ENCODE results near the gene ITGA7.
A peak's percentile ranks its signal among the peaks of the same experiment; 100 is the strongest.

Gene ITGA7

GRCh38 chr12:55693323-55694187, 14.1 kb downstream of the ITGA7 start:
- Mint-ChIP-seq H3K27ac (no peak overlapping the region), H3K36me3 (ENCODE audit: low read depth) (no peaks in the 10 kb centered on the region), H3K27me3 (ENCODE audit: low read depth, poor library complexity) (no peaks in the 10 kb centered on the region), H3K9me3 (no peaks in the 10 kb centered on the region), H3K4me1 (peaks cover 5% of the 10 kb centered on the region), H3K4me3 (no peak overlapping the region)
- DNase-seq, result no peak
- TF ChIP-seq CTCF (IDR thresholded peaks at IDR 0.05), result no peak

- Mint-ChIP-seq H3K4me3 (no peak overlapping the region), H3K9me3 (no peaks in the 10 kb centered on the region), H3K4me1 (peaks cover 5% of the 10 kb centered on the region), H3K27me3 (ENCODE audit: low read depth, poor library complexity) (no peaks in the 10 kb centered on the region), H3K36me3 (ENCODE audit: low read depth) (no peaks in the 10 kb centered on the region), H3K27ac (no peak overlapping the region)
- no peak for DNase-seq
- TF ChIP-seq CTCF (IDR thresholded peaks at IDR 0.05), result no peak
Observed at GRCh38 chr12:55692631-55693322, 14.9 kb downstream of the ITGA7 start.

GRCh38 chr12:55688716-55689655, 18.7 kb downstream of the ITGA7 start:
- no peak for DNase-seq
- peak overlapping the region; percentile 39 for H3K27ac Mint-ChIP-seq
- TF ChIP-seq CTCF (IDR thresholded peaks at IDR 0.05), result no peak
- H3K36me3 Mint-ChIP-seq (ENCODE audit: low read depth), result no peaks in the 10 kb centered on the region
- no peak overlapping the region for H3K4me3 Mint-ChIP-seq
- no peaks in the 10 kb centered on the region for H3K9me3 Mint-ChIP-seq
- peaks cover 4% of the 10 kb centered on the region for H3K4me1 Mint-ChIP-seq
- H3K27me3 Mint-ChIP-seq (ENCODE audit: low read depth, poor library complexity), result peaks cover 3% of the 10 kb centered on the region

- H3K27me3 Mint-ChIP-seq (ENCODE audit: low read depth, poor library complexity), result peaks cover 3% of the 10 kb centered on the region
- H3K36me3 Mint-ChIP-seq (ENCODE audit: low read depth), result no peaks in the 10 kb centered on the region
- no peak for TF ChIP-seq CTCF (IDR thresholded peaks at IDR 0.05)
- H3K27ac Mint-ChIP-seq, result no peak overlapping the region
- no peaks in the 10 kb centered on the region for H3K9me3 Mint-ChIP-seq
- H3K4me1 Mint-ChIP-seq, result peaks cover 12% of the 10 kb centered on the region
- no peak for DNase-seq
- H3K4me3 Mint-ChIP-seq, result no peak overlapping the region
Observed at GRCh38 chr12:55687746-55688145, 20.0 kb downstream of the ITGA7 start.

- Mint-ChIP-seq H3K9me3 (no peaks in the 10 kb centered on the region), H3K4me3 (no peak overlapping the region), H3K27me3 (ENCODE audit: low read depth, poor library complexity) (peaks cover 3% of the 10 kb centered on the region), H3K27ac (peak overlapping the region; percentile 87), H3K36me3 (ENCODE audit: low read depth) (no peaks in the 10 kb centered on the region), H3K4me1 (peaks cover 25% of the 10 kb centered on the region)
- DNase-seq, result no peak
- no peak for TF ChIP-seq CTCF (IDR thresholded peaks at IDR 0.05)
Observed at GRCh38 chr12:55686366-55687010, 21.2 kb downstream of the ITGA7 start.
